ENCODE measurements around the gene ZNF804A.

GRCh38 chr2:184558713-184559464 lies 39.4 kb upstream of the ZNF804A start:
- no peak for TF ChIP-seq EZH2 (IDR thresholded peaks at IDR 0.05; ENCODE audit: insufficient read depth, poor library complexity, severe bottlenecking)
- TF ChIP-seq EZH2phosphoT487 (IDR thresholded peaks at IDR 0.05; ENCODE audit: insufficient read depth, low read depth), result no peak

All from GM23248 (cell line).